Left hindlimb (tissue), 1 donor: ENCODE results near the gene NDRG4.
"Not testable (repeated sequence)": the region's sequence is repeated elsewhere in the genome, so short reads cannot be mapped to it uniquely, and the experiment has no call there.

Experiments
- DNase-seq: peaks from one replicate; pipeline ENCODE4 v3.0.0-alpha.2; 2018

Gene NDRG4

DNA sequence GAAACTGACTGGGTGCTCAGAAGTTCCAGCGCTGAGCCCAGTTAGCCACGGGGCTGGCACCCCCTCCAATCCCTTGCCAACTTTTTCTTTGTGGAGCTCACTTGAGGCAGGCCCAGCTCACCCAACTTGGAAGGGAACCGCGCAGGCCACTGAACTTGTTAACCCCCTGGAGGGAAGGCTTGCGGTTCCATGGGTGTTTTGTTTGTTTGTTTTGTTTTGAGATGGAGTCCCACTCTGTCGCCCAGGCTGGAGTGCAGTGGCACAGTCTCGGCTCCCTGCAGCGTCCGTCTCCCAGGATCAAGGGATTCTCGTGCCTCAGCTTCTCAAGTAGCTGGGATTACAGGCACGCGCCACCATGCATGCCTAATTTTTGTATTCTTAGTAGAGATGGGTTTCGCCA is 34.1 kb upstream of the NDRG4 start:
- no peak for DNase-seq

DNA sequence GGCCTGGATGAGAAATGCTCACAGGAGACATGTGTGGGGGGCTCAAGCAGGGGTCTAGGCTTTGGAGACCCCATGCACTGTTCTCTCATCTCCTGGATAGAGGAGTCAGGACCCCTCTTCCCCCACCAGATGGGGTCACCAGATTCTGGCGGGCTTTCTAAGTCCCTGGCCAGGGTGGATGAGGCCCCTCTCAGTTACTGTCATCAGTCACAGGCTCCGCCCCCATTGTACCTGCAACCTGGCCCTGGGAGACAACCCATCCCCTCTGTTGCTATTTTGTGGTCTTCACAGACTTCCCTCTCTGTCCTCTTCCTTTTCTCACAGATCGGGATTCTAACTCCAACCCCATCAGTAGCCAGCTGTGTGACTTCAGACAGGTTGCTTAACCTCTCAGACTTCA is 33.5 kb upstream of the NDRG4 start:
- DNase-seq, result no peak

DNA sequence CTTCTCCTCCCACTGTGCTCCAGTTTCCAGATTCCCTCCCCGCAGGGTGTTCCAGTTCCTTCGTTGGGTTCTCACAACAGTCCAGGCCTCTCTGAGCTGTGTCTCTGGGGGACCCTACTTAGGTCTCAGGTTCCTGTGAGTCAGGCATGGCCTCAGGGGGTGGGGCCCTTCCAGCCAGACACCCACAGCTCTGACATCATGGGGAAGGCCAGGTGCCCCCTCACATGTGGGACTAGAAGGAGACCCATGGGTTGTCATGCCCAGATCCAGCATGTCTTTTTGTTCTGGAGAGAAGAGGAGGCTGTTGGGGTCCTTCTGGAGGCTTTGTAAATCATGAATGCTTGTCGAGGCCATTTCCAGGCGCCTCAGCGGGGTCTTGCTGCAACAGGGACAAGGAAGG is 32.0 kb upstream of the NDRG4 start:
- DNase-seq, result no peak

DNA sequence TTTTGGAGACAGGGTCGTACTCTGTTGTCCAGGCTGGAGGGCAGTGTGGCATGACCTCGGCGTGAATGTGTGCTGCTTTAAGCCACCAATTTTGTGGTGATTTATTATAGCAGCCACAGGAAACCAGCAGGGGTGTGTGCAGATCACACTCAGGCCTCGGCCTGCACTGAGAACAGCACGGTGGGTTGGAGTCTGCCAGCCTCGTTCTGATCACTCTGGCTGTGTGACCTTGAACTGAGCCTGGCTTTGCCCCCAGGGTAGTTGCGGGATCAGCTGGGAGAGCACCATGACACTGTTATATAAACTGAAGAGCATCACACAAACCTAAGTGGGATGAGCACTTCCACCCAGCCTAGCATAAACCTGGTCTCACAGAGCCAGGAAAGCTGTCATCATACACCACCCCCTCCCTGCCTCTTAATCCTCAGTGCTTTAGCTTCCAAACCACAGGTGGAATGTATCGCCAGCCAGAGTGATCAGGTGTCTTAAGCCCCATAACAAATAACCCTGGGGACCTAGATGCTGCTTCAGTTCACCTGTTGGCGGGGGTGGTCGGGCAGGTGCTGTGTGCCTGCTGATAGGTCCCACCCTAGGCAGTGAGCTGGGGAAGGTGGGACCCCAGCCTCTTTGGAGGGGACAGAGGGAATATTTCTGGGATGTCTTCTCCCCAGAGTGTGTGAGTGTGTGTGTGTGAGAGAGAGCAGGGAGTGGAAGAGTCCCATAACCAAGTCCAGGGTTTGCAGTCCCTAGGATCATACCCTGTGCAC is 28.6 kb upstream of the NDRG4 start:
- DNase-seq, result no peak

DNA sequence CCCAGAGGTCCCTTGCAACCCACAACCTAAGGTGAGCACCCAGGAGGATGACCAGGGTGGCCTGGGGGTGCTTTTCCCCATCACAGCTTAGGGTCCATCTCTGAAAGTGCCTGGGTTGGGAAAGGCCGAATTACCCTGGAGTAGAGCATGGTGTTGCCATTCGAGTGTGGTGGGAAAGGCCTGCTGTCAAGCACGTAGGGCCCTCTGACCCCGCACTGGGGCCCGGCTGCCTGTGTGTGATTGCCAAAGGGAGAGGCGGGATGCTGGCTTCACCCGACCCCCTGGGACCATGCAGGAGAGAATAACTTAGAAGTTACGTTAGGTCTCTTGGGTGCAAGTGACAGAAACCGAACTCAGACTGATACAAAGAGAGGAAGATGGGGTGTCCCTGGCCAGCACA is 27.7 kb upstream of the NDRG4 start:
- DNase-seq, result no peak

DNA sequence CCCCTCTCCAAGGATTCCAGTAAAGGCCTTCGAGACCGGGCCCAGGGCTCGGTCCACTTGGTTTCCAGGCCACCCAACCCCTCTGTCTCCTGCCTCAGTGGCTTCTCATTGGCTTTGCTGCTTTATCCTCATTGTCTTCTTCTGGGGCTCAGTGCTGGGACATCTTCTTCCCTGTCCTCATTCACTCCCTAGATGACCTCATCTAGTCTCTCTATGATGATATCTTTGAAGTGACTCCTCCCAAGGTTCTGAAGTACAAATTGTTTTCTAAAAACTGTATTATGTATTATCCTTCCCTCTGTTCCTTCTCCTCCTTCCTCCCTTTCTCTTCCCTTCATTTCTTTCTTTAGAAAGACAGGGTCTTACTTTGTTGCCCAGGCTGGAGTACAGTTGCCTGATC is 27.1 kb upstream of the NDRG4 start:
- no peak for DNase-seq

DNA sequence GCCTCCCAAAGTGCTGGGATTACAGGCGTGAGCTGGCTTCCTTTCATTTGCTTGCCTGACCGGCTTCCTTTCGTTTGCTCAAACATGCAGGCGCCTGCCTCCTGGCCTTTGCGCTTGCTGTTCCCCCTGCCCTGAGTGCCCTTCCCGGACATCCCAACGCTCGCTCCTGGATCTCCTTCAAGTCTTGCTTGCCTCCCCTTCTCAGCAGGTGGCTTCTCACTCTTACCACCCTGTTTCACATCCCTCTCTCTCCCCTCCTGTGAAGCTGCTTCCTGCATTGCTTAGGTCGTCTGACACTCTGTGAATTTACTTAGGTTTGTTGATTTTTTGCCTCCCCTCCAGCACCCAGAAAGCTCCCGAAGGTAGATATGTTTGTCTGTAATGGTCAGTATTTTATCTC is 25.6 kb upstream of the NDRG4 start:
- DNase-seq, result no peak

DNA sequence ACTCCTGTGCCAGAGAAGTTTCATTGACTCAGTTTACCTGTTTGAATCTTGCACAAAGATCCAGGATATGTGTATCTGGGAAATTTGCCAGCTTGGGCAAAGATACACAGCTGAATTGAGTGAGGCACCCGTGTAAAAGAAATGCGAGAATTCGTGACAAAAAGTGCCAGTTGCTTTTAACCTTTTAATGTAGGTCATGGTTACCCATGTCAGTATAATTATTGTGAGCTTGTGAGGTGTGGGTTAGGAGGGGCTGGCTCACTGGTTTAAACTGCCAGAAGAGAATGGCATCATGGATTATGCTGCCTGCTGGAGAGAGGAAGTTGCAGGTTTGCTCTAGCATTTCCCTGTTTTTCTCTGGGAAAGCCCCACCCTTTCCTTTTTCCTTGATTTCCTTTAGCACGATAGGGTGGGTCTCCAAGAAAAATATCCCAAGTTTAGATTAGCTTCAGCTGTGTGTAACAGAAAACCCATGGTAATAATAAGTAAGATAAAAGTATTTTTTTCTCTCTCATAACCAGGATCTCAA is 24.8 kb upstream of the NDRG4 start:
- no peak for DNase-seq

DNA sequence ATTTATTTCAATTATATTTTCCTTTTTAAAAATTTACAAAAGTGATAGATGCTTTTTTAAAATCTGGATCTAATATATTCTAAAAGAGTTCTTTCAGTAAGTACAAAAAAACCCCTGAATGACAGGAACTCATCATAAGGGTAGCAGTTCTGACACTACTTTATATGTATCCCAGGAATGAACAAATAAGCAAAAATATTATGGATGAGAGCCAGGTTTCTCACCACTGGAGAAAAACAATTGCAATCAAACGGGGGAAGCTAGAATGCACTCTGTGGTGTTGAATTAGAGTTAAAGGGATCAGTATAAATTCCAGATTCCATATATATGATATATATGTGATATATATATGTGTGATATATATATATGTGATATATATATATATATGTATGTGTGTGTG is 23.2 kb upstream of the NDRG4 start:
- DNase-seq, result no peak

DNA sequence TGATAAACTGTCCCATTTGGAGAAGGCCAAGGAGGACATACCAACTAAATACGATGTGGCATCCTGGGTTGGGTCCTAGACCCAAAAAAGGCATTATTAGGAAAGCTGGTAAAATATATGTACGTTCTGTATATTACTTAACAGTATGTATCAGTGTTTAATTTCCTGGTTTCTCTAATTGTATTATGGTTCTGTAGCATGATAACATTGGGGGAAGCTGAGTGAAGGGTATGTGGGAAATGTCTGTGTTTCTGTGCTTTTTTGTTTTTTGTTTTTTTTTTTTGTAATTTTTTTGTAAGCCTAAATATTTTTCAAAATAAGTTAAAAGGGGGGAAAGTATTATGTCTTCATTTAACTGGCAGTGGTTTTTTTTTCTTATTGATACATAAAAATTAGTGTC is 21.5 kb upstream of the NDRG4 start:
- no peak for DNase-seq

DNA sequence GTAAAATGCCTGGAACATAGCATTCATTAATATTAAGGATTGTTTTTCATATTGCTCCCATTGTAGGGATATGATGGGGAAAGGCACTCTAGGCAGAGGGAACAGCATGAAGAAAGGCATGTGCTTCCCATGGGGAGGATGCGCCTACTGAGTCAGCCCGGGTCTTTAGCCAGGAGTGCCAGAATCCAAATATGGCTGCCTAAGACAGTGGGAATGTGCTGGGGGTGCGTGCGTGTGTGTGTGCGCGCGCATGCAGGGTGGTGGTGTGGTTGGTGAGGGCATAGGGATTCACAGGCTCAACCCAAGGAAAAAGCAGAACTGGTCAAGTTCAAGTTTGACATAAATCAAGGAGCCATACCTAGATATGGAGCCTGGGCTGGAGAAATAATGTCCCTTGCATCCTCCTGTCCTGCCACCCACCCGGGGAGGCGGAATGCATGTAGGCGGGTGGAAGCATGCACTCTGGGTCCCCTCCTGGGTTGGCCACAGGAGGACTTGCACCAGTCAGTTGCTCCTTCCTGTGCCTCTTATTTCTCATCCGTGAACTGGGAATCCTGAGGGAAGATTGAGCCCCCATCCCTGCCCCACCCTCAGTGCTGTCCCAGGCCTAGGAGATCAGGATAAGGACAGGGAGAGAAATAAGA is 18.6 kb upstream of the NDRG4 start:
- DNase-seq, result no peak

DNA sequence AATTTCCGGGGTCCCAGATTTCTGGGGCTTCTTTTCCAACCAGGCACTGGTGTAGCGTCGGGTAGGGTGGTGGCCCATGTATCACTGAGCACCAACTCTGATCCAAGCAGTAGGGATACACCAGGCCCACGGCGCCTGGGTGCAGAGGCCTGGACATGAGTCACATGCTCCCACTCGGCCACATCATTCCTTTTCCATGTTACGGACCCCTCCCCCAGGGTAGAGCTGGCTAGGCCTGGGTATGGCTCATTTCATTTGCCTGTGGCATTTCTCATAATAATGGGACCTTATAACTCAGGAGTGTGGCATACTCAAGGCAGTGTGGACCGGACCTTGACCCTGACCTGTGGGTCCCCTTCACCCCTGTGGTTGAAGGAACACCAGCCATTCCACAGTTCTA is 18.0 kb upstream of the NDRG4 start:
- no peak for DNase-seq

DNA sequence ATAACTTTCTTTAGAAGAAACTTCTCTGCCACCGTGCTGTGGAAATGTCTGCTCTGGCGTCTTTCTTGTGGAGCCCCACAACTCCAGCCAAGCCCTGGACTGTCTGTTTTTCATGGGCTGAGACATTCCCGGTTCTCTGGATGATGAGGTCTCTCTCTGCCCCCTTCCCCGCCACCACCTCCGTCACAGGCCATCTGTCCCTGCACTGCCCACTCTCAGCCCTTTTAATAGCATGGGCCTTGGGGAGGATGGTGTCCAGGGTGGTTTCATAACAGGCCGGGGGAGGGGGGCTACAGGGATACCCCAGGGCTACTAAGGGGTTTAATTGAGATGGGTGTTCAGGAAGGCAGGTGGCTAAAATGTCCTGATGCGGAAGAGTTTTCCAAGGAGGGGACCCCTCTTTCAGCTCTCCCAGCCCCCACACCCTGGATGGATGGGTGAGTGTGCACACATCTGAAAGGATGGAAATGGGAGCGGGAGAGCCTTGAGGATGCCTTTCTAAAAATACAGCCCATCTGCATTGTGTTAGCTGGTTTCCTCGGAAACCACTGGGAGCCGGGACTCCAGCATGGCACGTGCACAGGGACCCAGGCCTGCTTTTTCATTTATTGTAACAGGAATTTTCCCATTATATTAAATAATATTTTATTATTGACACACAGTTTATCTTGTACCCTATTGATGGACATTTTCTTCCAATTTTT is 14.6 kb upstream of the NDRG4 start:
- no peak for DNase-seq

DNA sequence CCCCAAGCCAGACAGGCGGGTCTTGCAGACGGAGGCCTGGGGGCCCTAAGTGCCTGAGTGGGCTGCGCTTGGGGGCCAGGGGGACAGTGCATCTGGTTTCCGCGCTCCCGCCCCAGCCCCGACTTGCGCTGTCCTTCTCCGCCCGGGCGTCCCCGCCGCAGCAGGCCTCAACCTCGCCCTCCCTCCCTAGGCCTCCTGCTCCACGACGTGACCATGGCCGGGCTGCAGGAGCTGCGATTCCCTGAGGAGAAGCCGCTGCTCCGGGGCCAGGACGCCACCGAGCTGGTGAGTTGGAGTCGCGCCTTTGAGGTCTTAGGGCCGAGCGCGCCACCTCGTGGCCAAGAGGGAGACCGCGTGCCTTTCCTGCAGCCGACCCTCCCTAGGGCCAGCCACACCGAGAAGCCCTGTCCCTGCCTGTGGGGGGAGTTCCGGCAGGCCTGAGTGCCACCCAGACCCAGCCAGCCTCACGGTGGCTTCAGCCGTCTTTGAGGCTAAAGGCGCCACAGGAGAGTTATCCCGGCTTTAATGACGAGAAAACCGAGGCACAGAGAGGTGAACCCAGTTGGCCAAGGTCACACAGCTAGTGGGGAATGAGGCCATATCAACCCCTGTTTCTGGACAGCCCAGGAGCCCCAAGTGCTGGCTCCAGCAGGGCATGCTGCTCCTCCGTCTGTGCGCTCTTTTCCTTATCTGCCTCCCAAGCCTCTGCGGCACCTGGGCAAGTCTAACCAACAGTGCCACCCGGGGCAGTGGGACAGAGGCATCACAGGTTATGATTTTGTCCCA is 12.2 kb upstream of the NDRG4 start:
- peak; percentile 81 for DNase-seq

DNA sequence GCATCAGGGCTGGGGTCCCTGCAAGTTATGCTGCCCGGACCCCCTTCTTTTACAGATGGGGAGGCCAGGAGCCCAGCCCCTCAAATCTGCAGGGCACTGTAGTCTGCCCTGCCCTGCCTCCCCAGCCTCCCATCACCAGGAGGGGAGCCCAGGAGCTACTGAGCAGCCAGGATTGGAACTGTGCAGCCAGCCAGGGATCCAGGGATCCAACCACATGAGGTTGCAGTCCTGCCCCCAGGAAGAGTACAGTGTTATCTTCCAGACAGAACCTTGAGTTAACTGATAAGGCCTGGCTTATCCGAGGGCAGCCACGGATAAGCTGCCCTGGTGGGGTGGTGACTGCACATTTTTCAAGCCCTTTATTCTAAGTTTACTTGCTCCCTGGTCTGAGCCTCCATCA is 11.4 kb upstream of the NDRG4 start:
- DNase-seq, result no peak

DNA sequence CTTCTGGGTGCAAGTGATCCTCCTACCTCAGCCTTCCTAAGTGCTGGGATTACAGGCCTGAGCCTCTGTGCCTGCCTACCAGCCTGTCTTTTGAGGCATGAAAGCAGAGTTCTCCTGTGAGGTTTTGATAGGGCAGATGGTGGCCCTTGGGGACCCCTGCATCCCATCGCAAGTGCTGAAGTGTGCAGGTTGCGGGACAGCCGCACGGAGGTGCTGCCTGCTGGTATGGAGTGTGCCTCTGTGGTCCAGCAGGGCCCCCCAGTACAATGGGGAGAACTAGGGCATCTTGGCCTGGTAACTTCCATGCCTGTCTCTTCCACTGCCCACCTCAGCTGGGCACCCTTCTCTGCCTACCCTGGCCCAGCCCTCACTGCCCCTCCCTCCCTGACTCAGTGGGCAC is 9.9 kb upstream of the NDRG4 start:
- no peak for DNase-seq

DNA sequence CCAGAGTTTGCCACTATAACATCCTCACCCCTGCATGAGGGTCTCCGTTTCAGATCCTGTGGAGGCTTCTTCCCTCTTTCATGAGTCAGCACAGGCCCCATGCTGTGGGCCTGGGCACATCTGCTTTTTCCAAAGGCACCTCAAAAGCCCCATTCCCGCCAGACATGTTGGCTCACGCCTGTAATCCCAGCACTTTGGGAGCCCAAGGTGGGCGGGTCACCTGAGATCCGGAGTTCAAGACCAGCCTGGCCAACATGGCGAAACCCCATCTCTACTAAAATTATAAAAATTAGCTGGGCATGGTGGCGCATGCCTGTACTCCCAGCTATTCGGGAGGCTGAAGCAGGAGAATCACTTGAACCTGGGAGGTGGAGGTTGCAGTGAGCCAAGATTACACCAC is 9.4 kb upstream of the NDRG4 start:
- not testable (repeated sequence) for DNase-seq

DNA sequence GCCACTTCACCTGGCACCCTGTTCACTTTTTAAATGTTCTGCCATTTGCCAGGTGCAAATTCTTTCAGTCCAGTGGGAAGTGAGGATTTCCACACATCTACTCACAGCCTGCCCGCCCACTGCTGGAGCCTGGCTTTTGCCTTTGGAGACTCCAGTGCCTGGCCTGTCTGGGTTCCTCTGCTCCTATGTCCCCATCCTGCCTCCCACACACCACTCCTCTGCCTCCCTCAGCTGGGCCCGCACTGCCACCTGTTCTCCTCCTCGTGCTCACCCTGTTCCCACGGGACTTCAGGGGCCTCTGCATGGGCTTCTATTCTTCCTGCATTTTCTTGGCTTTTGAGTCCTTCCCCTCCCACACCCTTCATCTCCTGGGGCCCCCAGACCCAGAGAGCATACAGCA is 7.9 kb upstream of the NDRG4 start:
- DNase-seq, result no peak

DNA sequence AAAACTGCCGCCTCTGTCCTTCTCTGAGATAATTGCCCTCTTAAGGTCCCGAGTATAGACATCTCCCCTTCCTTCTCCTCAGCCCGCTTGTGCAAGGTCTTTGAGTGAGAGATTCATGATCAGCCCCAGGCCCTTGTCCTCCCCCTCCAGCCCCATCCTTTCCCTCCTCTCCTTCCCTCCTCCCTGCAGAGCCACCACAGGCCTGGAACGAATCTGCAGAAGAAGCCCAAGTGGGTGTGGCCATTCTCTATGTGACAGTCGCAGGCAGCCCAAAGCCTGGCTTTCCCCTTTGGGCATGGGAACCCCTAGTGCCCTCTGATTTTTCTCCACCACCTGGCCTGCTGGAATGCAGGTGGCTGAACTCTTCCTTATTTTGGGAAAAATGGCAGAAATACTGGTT is 7.2 kb upstream of the NDRG4 start:
- DNase-seq, result peak; percentile 34

DNA sequence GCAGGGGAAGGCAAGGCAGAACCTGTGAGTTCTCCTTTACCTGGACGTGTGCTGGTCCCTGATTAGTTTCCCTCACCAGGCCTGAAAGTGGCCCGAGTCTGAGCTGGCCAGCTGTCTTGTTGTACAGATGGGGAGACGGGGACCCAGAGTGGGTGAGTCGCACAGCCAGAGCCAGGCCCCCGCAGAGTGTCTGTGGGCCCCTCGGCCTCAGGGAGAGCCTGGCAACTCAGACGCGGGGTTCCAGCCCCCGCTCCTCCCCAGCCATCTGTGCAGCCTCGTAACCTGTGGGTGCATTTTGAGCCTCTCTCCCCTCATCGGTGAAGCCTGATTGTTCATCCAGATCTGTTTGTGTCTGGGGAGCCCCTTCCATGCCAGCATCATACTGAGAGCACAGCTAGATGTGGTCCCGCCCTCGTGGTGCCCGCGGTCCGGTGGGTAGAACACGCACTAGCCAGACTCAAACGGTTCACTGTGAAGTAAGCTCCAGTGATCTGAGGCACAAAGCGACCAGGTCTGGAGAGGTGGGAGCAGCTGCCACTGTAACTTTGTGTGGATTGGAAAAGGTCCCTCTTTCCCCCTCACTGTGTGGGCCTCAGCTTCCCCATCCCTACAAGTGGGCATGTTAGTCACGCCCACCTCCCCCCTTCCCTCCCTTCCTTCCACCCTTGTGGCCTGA is 6.0 kb upstream of the NDRG4 start:
- peak; percentile 28 for DNase-seq

DNA sequence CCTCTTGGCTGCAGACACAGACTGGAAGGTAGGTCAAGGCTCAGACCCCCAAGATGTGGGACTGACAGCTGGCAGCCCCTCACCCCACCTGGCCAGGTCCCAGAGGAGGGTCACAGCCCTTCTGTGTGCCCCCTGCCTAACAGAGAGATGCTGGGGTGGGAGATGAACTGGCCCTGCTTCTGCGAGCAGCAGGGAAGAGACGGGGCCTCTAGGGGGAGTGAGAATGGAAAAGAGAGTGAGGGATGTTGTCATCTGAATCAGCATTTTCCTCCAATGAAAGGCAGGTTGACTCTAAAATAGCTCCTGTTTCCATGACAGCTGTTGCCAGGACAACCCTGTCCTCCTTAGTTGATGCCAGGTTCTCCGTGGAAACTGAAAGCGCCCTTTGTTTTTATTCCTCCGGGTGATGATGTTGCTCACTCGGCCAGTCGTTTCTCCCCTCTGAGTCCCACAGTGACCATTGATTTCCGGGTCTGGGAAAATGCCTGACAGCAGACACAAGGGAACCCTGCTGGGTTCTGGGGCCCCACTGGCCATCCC is 4.9 kb upstream of the NDRG4 start:
- DNase-seq, result peak; percentile 92
